ENCODE results near the gene UTF1.

UTF1 gene

DNA sequence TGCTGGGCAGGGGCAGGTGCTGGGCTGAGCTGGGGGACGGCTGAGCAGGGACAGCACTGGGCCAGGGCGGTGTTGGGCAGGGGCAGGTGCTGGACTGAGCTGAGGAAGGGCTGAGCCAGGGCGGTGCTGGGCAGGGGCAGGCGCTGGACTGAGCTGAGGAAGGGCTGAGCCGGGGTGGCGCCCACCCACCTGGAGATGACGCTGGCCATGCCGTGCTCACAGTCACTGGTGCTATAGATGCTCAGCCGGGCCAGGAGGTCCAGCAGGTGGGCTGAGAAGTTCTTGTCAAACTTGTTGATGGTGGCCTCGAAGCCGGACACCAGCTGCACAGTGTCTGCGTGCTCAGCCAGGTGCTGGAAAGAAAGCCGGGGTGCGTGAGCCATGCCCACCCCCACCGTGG lies 51.1 kb downstream of the UTF1 start:
- no peak for TF ChIP-seq CTCF (conservative IDR thresholded peaks at IDR 0.05)
- no peak overlapping the region for H3K27ac ChIP-seq

Measured in VCaP (cell line).